HUES6 (cell line): Measurements from ENCODE around the gene NOTCH2.

ENCODE experiments used
- H3K27ac ChIP-seq: 2 replicates; pipeline ENCODE4 v1.7.0; 2013; ENCODE audit warnings: low read depth, mild to moderate bottlenecking, low read length, inconsistent platforms
- H3K27me3 ChIP-seq: 2 replicates; pipeline ENCODE4 v1.6.1; 2013; ENCODE audit warnings: low read length; ENCODE audit not compliant: control insufficient read depth, insufficient read depth
- H3K36me3 ChIP-seq: 2 replicates; pipeline ENCODE4 v1.6.1; 2013; ENCODE audit warnings: low read length; ENCODE audit not compliant: control insufficient read depth, insufficient read depth
- H3K4me1 ChIP-seq: 2 replicates; pipeline ENCODE4 v1.6.1; 2013; ENCODE audit warnings: low read length; ENCODE audit not compliant: control insufficient read depth, insufficient read depth
- H3K4me3 ChIP-seq: 2 replicates; pipeline ENCODE4 v1.5.1; 2013; ENCODE audit warnings: low read depth, low read length
- H3K9ac ChIP-seq: one replicate; pipeline ENCODE4 v1.6.1; 2013; ENCODE audit warnings: mild to moderate bottlenecking, low read length
- H3K9me3 ChIP-seq: 2 replicates; pipeline ENCODE4 v1.6.1; 2013; ENCODE audit warnings: low read depth, low read length; ENCODE audit not compliant: control insufficient read depth, insufficient read depth

The NOTCH2 gene

GRCh38 chr1:119885903-119886783 lies 183.3 kb downstream of the NOTCH2 start:
- Histone ChIP-seq H3K4me3 (no peak overlapping the region), H3K36me3 (no peaks in the 10 kb centered on the region), H3K9me3 (no peaks in the 10 kb centered on the region), H3K9ac (no peak overlapping the region), H3K27me3 (0 out of 2 replicates have a peak, but pooled peaks cover 3% of the 10 kb centered on the region), H3K27ac (no peak overlapping the region), H3K4me1 (no peaks in the 10 kb centered on the region)

GRCh38 chr1:119884711-119885110 lies 184.8 kb downstream of the NOTCH2 start:
- Histone ChIP-seq H3K36me3 (no peaks in the 10 kb centered on the region), H3K4me1 (no peaks in the 10 kb centered on the region), H3K27me3 (0 out of 2 replicates have a peak, but pooled peaks cover 3% of the 10 kb centered on the region), H3K9me3 (no peaks in the 10 kb centered on the region), H3K4me3 (no peak overlapping the region), H3K9ac (no peak overlapping the region), H3K27ac (no peak overlapping the region)

- H3K4me3 ChIP-seq, result no peak overlapping the region
- H3K27ac ChIP-seq, result no peak overlapping the region
- H3K4me1 ChIP-seq, result no peaks in the 10 kb centered on the region
- H3K9ac ChIP-seq, result no peak overlapping the region
- H3K36me3 ChIP-seq, result no peaks in the 10 kb centered on the region
- 0 out of 2 replicates have a peak, but pooled peaks cover 3% of the 10 kb centered on the region for H3K27me3 ChIP-seq
- no peaks in the 10 kb centered on the region for H3K9me3 ChIP-seq
Observed at GRCh38 chr1:119883826-119884225, 185.6 kb downstream of the NOTCH2 start.

GRCh38 chr1:119882132-119883049 lies 187.1 kb downstream of the NOTCH2 start:
- no peak overlapping the region for H3K4me3 ChIP-seq
- no peak overlapping the region for H3K27ac ChIP-seq
- H3K9ac ChIP-seq, result no peak overlapping the region
- H3K4me1 ChIP-seq, result no peaks in the 10 kb centered on the region
- H3K36me3 ChIP-seq, result no peaks in the 10 kb centered on the region
- H3K27me3 ChIP-seq, result 0 out of 2 replicates have a peak, but pooled peaks cover 3% of the 10 kb centered on the region
- no peaks in the 10 kb centered on the region for H3K9me3 ChIP-seq

- Histone ChIP-seq H3K4me3 (no peak overlapping the region), H3K36me3 (no peaks in the 10 kb centered on the region), H3K27me3 (0 out of 2 replicates have a peak, but pooled peaks cover 3% of the 10 kb centered on the region), H3K27ac (no peak overlapping the region), H3K9me3 (no peaks in the 10 kb centered on the region), H3K4me1 (no peaks in the 10 kb centered on the region), H3K9ac (no peak overlapping the region)
Observed at GRCh38 chr1:119879510-119880434, 189.7 kb downstream of the NOTCH2 start.

GRCh38 chr1:119878171-119878570 lies 191.3 kb downstream of the NOTCH2 start:
- Histone ChIP-seq H3K4me1 (no peaks in the 10 kb centered on the region), H3K4me3 (no peak overlapping the region), H3K27me3 (no peaks in the 10 kb centered on the region), H3K27ac (no peak overlapping the region), H3K9me3 (no peaks in the 10 kb centered on the region), H3K9ac (no peak overlapping the region), H3K36me3 (no peaks in the 10 kb centered on the region)

- H3K36me3 ChIP-seq, result no peaks in the 10 kb centered on the region
- H3K9ac ChIP-seq, result no peak overlapping the region
- no peak overlapping the region for H3K27ac ChIP-seq
Observed at GRCh38 chr1:119874186-119874585, 195.3 kb downstream of the NOTCH2 start.

GRCh38 chr1:119873135-119874015 lies 196.1 kb downstream of the NOTCH2 start:
- Histone ChIP-seq H3K36me3 (no peaks in the 10 kb centered on the region), H3K9me3 (no peaks in the 10 kb centered on the region), H3K27ac (no peak overlapping the region), H3K9ac (no peak overlapping the region), H3K4me3 (no peak overlapping the region), H3K27me3 (no peaks in the 10 kb centered on the region), H3K4me1 (peaks cover 6% of the 10 kb centered on the region; the same call in 1 of the 2 replicates)

More at GRCh38 chr1:119874186-119874585, 195.3 kb downstream of the NOTCH2 start:
- H3K27me3 ChIP-seq, result no peaks in the 10 kb centered on the region
- H3K4me1 ChIP-seq, result peaks cover 6% of the 10 kb centered on the region; the same call in 1 of the 2 replicates
- H3K4me3 ChIP-seq, result no peak overlapping the region
- no peaks in the 10 kb centered on the region for H3K9me3 ChIP-seq

- H3K9ac ChIP-seq, result no peak overlapping the region
- H3K27ac ChIP-seq, result no peak overlapping the region
Observed at GRCh38 chr1:119871881-119872280, 197.6 kb downstream of the NOTCH2 start.

More at GRCh38 chr1:119871881-119872280, 197.6 kb downstream of the NOTCH2 start:
- no peaks in the 10 kb centered on the region for H3K36me3 ChIP-seq
- H3K4me1 ChIP-seq, result peaks cover 6% of the 10 kb centered on the region; the same call in 1 of the 2 replicates
- no peaks in the 10 kb centered on the region for H3K27me3 ChIP-seq
- H3K4me3 ChIP-seq, result no peak overlapping the region
- H3K9me3 ChIP-seq, result no peaks in the 10 kb centered on the region
